ENCODE results near the gene E2F1. TPM values are rescaled to one million over a fixed set of nuclear protein-coding genes. Genes with fewer than 3 reads are reported as not detected.

E2F1 gene
- total and polyA plus RNA-seq, 2 donors (not counting 3 experiments of a cell fraction or from before 2014, with no cell fraction given): 20.7 to 29.6 TPM

GRCh38 chr20:33711446-33711738 lies 25.2 kb upstream of the E2F1 start:
- H3K79me2 ChIP-seq (ENCODE audit: control insufficient read depth, insufficient read depth, low read length): no peaks in the 10 kb centered on the region
- BruUV-seq (replicated peaks): no TSS peak
- no peak overlapping the region for H2AFZ ChIP-seq (ENCODE audit: low read depth, low read length)
- H3K27me3 ChIP-seq (ENCODE audit: control insufficient read depth in 2 of 2, insufficient read depth in 2 of 2, low read length in 2 of 2): no peaks in the 10 kb centered on the region
- FAIRE-seq: no peak
- H3K9me1 ChIP-seq (replicated peaks; ENCODE audit: control insufficient read depth, extremely low read depth, insufficient read depth, low read length): no peaks in the 10 kb centered on the region
- peaks cover 0 to 2% of the 10 kb centered on the region in 2 experiments for H3K36me3 ChIP-seq (ENCODE audit: control insufficient read depth in 2 of 2, extremely low read depth in 1 of 2, insufficient read depth in 2 of 2, low read length in 2 of 2)
- H3K27ac ChIP-seq (ENCODE audit: insufficient read depth, low read depth, low read length): no peak overlapping the region
- H4K20me1 ChIP-seq (replicated peaks; ENCODE audit: control insufficient read depth, extremely low read depth, insufficient read depth, low read length): no peaks in the 10 kb centered on the region
- ChIA-PET CTCF (no interaction called here), POLR2A (no interaction called here)
- H3K4me1 ChIP-seq (ENCODE audit: control insufficient read depth, extremely low read depth, insufficient read depth, low read length): no peaks in the 10 kb centered on the region
- no peak for DNase-seq (ENCODE audit: low read depth, low spot score)
- no peak overlapping the region for H3K4me3 ChIP-seq (replicated peaks in 1 of 3; ENCODE audit: insufficient read depth in 1 of 3, low read depth in 1 of 3, low read length in 3 of 3)
- intact Hi-C loops (cut with micrococcal nuclease): no loop called here
- dilution Hi-C loops (cut with MboI; ENCODE audit: extremely low pct_ligation_motif_present, low sequenced_read_pairs): no loop called here
- H3K9ac ChIP-seq (replicated peaks; ENCODE audit: extremely low read depth, insufficient read depth, low read length): no peak overlapping the region
- no peaks in the 10 kb centered on the region for H3K9me3 ChIP-seq (replicated peaks; ENCODE audit: control insufficient read depth, insufficient read depth, low read length)
- TF ChIP-seq POLR2AphosphoS5 (IDR thresholded peaks at IDR 0.05; ENCODE audit: insufficient read depth, low read depth, low read length): no peak
- no peak for TF ChIP-seq FOS (IDR thresholded peaks at IDR 0.05; ENCODE audit: borderline replicate concordance, insufficient read depth, low read length)
- no peak for TF ChIP-seq MAX (IDR thresholded peaks at IDR 0.05; ENCODE audit: insufficient read depth, insufficient read length)
- no peak overlapping the region for H3K4me2 ChIP-seq (ENCODE audit: insufficient read depth, low read length)

GRCh38 chr20:33710681-33711445 lies 24.7 kb upstream of the E2F1 start:
- POLR2A ChIA-PET: no interaction called here
- FAIRE-seq (no peak), DNase-seq (ENCODE audit: low read depth, low spot score) (no peak)
- Histone ChIP-seq H2AFZ (ENCODE audit: low read depth, low read length) (no peak overlapping the region), H3K79me2 (ENCODE audit: control insufficient read depth, insufficient read depth, low read length) (no peaks in the 10 kb centered on the region), H3K9me1 (replicated peaks; ENCODE audit: control insufficient read depth, extremely low read depth, insufficient read depth, low read length) (no peaks in the 10 kb centered on the region), H4K20me1 (replicated peaks; ENCODE audit: control insufficient read depth, extremely low read depth, insufficient read depth, low read length) (no peaks in the 10 kb centered on the region), H3K4me1 (ENCODE audit: control insufficient read depth, extremely low read depth, insufficient read depth, low read length) (no peaks in the 10 kb centered on the region), H3K27ac (ENCODE audit: insufficient read depth, low read depth, low read length) (no peak overlapping the region), H3K4me2 (ENCODE audit: insufficient read depth, low read length) (no peak overlapping the region), H3K27me3 (ENCODE audit: control insufficient read depth in 2 of 2, insufficient read depth in 2 of 2, low read length in 2 of 2) (no peaks in the 10 kb centered on the region), H3K9ac (replicated peaks; ENCODE audit: extremely low read depth, insufficient read depth, low read length) (no peak overlapping the region), H3K36me3 (ENCODE audit: control insufficient read depth in 2 of 2, extremely low read depth in 1 of 2, insufficient read depth in 2 of 2, low read length in 2 of 2) (peaks cover 0 to 2% of the 10 kb centered on the region in 2 experiments), H3K9me3 (replicated peaks; ENCODE audit: control insufficient read depth, insufficient read depth, low read length) (no peaks in the 10 kb centered on the region), H3K4me3 (replicated peaks in 1 of 3; ENCODE audit: insufficient read depth in 1 of 3, low read depth in 1 of 3, low read length in 3 of 3) (no peak overlapping the region)
- TF ChIP-seq CTCF (IDR thresholded peaks at IDR 0.05; ENCODE audit: extremely low read depth in 1 of 2, insufficient read depth in 1 of 2, low read depth in 1 of 2, low read length in 2 of 2) (no peak), GATA2 (IDR thresholded peaks at IDR 0.05; ENCODE audit: insufficient read depth, insufficient read length, low read depth, low read length) (no peak), JUN (IDR thresholded peaks at IDR 0.05; ENCODE audit: borderline replicate concordance, insufficient read depth, insufficient read length, low read depth) (no peak), MYC (IDR thresholded peaks at IDR 0.05; ENCODE audit: low read depth, low read length) (no peak), FOS (IDR thresholded peaks at IDR 0.05; ENCODE audit: borderline replicate concordance, insufficient read depth, low read length) (no peak), POLR2A (IDR thresholded peaks at IDR 0.05; ENCODE audit: low read depth, low read length) (no peak), POLR2AphosphoS5 (IDR thresholded peaks at IDR 0.05; ENCODE audit: insufficient read depth, low read depth, low read length) (no peak), MAX (IDR thresholded peaks at IDR 0.05; ENCODE audit: insufficient read depth, insufficient read length) (no peak), EZH2 (IDR thresholded peaks at IDR 0.05; ENCODE audit: borderline replicate concordance, low read depth, low read length, severe bottlenecking) (no peak)
- no TSS peak for BruUV-seq (replicated peaks)
- dilution Hi-C loops (cut with MboI; ENCODE audit: extremely low pct_ligation_motif_present, low sequenced_read_pairs): no loop called here
- intact Hi-C loops (cut with micrococcal nuclease): no loop called here
- CTCF ChIA-PET: no interaction called here
